GM12892 (cell line): ENCODE measurements around the gene TIMM44.
"Not testable (repeated sequence)": the region's sequence is repeated elsewhere in the genome, so short reads cannot be mapped to it uniquely, and the experiment has no call there.

Experiments
- DNase-seq: peaks from one replicate; pipeline ENCODE4 v3.0.0; 2011; ENCODE audit not compliant: insufficient read length
- FAIRE-seq: peaks from 2 replicates; lab custom pipeline; 2011; peaks lifted over from hg19 to GRCh38; lab: Jason Lieb, UNC
- POLR2A ChIP-seq: IDR thresholded peaks from 2 replicates; pipeline ENCODE4 v1.6.1; 2011; ENCODE audit warnings: low read depth, low read length, control low read depth
- POLR2AphosphoS5 ChIP-seq: IDR thresholded peaks from 2 replicates; pipeline ENCODE4 v1.6.1; 2011; ENCODE audit warnings: low read depth, low read length, control low read depth
- TAF1 ChIP-seq: IDR thresholded peaks from 2 replicates; pipeline ENCODE4 v1.6.1; 2011; ENCODE audit warnings: low read depth, mild to moderate bottlenecking, control low read depth, low read length, borderline replicate concordance

Gene TIMM44

DNA sequence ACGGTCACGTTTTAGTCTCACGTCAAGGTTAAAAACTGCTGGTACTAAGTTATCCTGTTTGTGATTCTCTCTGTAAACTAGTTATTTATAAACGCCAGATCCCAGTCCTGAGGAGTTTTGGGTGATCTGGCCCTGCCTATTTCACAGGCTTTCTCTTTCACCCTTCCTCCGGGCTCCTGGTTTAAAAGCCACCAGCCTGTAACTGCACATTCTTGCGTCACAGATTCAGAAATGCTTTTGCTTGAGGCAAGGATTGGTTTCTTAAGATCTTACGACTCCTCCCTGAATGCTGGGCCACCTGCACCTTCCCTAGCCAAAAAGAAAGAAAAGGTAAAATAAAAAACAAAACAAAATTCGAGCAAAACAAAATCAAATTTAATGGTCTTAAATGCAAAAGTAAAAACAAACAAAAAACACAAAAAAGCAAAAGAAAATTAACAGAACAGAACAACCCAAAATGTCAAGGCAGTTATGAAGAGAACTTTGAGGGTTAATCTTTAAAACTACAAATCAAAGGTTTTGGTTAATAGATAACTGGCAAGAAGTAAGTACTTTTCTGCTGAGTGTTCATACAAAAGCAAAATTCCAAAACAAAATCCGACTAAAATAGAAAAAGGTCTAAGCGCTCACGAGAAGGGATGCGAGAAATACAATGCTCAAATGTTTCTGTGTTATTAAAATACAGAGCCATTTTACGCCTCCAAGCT is 18.6 kb upstream of the TIMM44 start:
- FAIRE-seq (no peak), DNase-seq (no peak)
- TF ChIP-seq TAF1: no peak
- TF ChIP-seq POLR2A: no peak
- no peak for TF ChIP-seq POLR2AphosphoS5

DNA sequence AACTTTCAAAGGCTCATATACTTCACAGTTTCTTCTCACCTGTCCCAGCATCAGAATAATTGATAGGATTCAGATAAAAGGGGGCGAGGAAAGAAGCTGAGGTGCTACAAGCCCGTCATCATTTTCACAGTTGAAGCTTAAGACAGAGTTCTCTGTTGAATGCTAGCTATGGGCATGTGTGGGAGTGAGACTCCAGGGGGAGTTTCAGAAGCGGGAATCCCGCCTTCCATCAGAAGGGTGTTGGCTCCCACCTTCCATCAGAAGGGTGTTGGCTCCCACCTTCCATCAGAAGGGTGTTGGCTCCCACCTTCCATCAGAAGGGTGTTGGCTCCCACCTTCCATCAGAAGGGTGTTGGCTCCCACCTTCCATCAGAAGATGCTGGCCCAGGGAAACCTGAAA is 17.6 kb upstream of the TIMM44 start:
- FAIRE-seq, DNase-seq: not testable (repeated sequence)

DNA sequence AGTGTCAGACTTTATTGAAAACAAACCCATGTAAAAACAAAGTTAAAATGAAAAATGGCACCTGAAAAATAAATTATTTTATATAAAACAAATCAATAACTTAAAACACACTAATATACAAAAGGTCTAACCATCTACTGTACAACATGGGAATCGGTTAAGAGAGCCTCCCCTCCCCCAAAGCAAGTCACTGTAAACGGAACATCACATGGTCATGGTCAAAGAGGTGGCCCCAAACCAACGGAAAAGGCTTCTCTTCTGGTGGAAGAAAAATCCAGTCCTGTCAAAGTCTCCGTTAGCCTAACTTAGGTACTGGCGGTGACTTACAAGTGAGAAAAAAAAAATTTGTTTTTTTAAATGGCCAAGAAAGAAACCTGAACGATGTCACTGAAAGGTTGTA is 15.7 kb upstream of the TIMM44 start:
- DNase-seq: no peak
- TF ChIP-seq TAF1: no peak
- TF ChIP-seq POLR2A: no peak
- FAIRE-seq: no peak

DNA sequence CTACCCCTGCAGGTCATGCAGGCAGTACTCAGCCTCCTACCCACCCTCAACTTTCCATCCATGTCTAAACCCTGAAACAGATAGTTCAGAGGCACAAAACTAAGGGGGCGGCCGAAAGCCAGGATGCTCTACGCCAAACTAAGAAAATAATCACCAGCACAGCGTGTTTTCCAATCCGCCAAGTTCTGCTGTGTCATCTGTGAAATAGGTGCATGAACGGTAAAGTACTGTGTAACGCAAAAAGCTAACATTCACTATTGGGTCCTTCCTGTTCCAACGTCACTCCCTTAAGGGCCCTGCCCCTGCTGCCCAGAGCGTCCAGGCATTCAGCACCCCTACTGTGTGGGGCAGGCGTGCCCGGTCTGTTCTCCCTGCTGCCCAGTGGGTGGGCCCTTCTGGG is 12.2 kb upstream of the TIMM44 start:
- TF ChIP-seq POLR2A (no peak), POLR2AphosphoS5 (no peak)
- no peak for FAIRE-seq
- no peak for DNase-seq

DNA sequence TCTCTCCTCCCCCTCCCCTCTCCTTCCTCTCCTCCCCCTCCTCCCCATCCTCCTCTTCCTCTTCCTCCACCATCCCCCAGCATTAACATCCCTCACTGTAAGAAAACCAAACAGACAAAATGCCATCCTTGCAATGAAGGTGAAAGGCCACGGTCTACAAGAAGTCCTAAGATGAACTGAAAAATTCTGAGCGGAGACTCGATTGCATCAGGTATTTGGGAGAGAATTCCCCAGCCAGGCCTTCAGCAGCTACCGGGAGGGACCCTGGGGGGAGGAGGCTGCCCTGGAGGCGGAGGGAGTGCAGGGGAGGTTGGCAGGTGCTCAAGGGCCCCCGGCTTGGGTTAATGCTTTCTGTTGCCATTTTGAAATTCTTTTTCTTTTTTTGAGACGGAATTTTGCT is 10.1 kb upstream of the TIMM44 start:
- no peak for TF ChIP-seq POLR2AphosphoS5
- no peak for TF ChIP-seq POLR2A
- TF ChIP-seq TAF1: no peak
- DNase-seq: no peak
- no peak for FAIRE-seq

DNA sequence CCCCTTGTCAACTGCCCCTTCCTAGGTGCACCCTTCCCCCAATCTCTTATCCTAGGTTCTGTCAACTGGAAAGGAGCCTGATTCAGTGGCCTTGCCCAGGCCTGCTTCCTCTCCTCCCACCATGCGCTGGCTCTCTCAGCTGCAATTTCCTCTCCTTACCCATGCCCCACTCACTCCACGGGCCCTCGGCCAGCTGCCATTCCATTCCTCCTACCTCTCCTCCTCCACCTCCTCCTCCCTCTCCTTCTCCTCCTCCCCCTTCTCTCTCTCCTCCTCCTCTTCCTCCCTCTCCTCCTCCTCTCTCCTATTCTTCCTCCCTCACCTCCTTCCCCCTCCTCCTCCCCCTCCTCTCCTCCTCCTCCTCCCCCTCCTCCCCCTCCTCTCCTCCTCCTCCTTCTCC is 9.6 kb upstream of the TIMM44 start:
- no peak for DNase-seq
- no peak for FAIRE-seq
- TF ChIP-seq POLR2A (no peak), POLR2AphosphoS5 (no peak), TAF1 (no peak)

DNA sequence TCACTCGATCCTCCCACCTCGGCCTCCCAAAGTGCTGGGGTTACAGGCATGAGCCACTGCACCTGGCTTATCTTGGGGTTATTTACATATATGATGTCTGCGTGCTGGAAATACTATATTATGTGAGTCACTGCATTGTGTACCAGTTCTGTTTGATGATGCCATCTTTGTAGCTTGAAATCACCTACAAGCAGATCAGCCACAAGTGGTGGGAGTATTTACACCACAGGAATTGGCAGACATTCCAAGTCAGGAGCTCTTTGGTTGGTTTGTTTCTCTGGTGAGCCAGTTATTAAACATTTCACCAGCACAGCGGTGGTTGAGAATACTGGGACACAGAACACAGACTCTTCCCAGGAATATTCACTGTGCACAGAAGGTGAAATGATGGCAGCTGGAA is 4.5 kb upstream of the TIMM44 start:
- TF ChIP-seq POLR2AphosphoS5 (no peak), TAF1 (no peak), POLR2A (no peak)
- FAIRE-seq: no peak
- no peak for DNase-seq

DNA sequence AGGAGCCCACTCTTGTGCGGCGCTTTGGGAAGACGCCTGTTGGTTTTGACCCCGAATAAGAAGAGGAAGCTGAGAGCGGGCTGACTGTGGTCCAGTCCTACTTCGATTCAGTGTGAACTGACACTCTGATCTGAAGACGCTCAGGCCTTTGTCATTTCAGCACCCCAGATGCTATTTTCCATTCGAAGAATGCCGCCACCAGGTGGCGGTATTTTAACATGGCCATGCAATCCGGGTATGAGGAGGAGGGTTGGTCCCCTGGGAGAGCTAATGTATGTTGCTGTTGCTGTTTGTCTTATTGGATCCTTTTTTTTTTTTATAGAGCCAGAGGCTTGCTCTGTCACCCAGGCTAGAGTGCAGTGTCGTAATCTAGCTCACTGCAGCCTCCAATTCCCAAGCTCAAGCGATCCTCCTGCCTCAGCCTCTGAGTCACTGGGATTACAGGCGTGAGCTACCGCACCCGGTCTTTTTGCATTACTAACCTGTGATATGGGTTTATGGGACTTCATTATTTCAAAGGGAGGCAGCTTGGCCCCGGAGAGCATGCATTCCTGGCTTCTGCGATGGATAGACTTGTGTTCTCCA is 803 bp upstream of the TIMM44 start:
- FAIRE-seq: peak; percentile 94

DNA sequence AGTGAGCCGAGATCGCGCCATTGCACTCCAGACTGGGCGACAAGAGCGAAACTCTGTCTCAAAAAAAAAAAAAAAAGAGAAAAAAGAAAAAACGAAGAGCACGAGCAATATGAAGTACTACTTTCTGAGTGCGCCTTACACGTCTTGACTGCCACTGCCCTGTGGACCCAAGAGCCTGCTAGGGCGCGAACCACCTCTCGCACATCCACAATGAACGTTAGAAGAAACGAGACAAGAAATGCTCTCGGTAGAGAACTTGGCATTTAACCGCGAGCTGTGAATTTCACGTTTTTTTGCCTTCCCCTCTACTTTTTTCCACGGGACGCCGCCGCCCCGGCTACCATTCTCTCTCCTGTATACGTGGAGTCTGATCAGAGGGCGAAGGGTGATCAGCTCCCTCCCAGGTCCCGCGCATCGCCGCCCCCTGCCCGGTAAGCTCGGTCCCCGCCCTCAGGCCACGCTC is 454 bp downstream of the TIMM44 start:
- no peak for TF ChIP-seq POLR2A
- DNase-seq (no peak), FAIRE-seq (no peak)

More for the DNA sequence above, 803 bp upstream of the TIMM44 start:
- TF ChIP-seq POLR2AphosphoS5 (no peak), TAF1 (no peak), POLR2A (no peak)
- peak; percentile 58 for DNase-seq

DNA sequence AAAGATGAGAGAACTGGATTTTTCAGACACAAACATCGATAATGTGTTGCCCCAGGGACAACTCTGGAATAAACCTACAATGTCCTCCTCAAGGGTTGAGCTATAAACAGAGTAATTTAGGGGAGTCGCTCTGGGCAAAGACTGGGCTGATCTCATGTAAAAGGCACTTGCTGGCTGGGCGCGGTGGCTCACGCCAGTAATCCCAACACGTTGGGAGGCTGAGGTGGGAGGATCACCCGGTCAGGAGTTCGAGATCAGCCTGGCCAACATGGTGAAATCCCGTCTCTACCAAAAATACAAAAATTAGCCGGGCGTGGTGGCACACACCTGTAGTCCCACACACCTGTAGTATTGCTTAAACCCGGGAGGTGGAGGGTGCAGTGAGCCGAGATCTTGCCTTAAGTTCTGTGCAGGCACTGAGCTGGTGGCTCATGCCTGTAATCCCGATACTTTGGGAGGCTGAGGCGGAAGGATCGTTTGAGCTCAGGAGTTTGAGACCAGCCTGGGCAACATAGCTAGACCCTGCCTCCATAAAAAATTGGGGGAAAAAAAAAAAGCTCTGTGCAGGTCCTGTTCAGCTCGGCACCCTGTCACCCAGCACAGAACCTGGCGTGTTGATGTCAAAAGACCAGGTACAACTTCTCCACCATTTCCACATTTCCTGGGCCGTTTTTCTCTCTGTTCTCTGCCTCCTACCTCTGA is 1.4 kb downstream of the TIMM44 start:
- no peak for DNase-seq
- no peak for TF ChIP-seq POLR2A
- no peak for TF ChIP-seq TAF1
- no peak for TF ChIP-seq POLR2AphosphoS5
- FAIRE-seq: no peak

DNA sequence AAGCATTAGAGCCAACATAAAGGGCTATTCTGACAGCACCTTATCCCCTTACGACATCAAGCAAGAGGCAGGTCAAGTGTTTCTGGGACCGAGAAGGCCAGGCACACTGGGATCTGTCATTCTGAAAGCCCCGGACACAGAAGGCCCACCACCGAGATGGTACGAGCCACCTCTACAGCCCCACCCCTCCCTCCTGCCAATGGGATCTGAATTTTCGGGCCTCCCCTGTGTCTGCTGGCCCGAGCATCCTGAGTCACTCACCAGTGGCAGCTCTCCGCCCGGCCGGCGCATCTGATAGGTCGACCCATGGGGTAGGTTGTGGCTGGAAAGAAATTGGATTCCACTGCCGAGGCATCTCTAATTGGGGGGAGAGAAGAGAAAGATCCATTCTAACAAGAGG is 2.6 kb downstream of the TIMM44 start:
- FAIRE-seq: no peak
- no peak for DNase-seq
- TF ChIP-seq POLR2A (no peak), POLR2AphosphoS5 (no peak), TAF1 (no peak)

DNA sequence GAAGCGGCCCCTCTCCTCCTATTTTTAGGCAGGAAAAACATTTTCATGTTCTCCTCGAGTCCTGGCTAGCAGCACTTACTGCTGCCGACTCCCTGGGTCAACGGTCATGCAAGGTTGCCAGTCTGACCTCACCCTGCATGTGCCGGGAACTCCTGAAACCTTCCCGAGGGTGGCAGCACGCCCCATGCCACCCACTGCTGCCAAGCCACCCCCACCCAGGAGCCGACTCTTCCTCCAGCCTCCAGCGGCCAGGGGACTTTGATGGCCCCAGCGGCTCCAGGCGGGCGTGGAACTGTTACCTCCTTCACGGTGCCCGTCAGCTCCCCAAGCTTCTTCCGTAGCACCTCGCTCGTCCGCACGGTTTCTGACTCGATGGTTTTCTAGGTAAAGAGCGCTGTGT is 8.7 kb downstream of the TIMM44 start:
- FAIRE-seq: no peak
- no peak for DNase-seq
- TF ChIP-seq POLR2AphosphoS5: no peak
- no peak for TF ChIP-seq TAF1
- no peak for TF ChIP-seq POLR2A
